Stimulated activated CD8-positive, alpha-beta memory T cell treated with anti-CD3 and anti-CD28 coated beads, Interleukin-12 subunit alpha, Interleukin-12 subunit beta, amount 100 ng/mL, for 1 hour (primary cell): ENCODE data around the gene KCNQ5.

Experiments
- DNase-seq: peaks from one replicate; pipeline ENCODE4 v3.0.0-alpha.2; 2020; ENCODE audit warnings: low read depth

KCNQ5 gene

GRCh38 chr6:73051147-73051546, 429.3 kb downstream of the KCNQ5 start:
- no peak for DNase-seq

- no peak for DNase-seq
Observed at GRCh38 chr6:73054958-73055357, 433.1 kb downstream of the KCNQ5 start.

GRCh38 chr6:73058736-73059135, 436.9 kb downstream of the KCNQ5 start:
- DNase-seq: no peak

- no peak for DNase-seq
Observed at GRCh38 chr6:73062130-73062529, 440.3 kb downstream of the KCNQ5 start.

- DNase-seq: no peak
Observed at GRCh38 chr6:73062837-73063236, 441.0 kb downstream of the KCNQ5 start.

- DNase-seq: no peak
Observed at GRCh38 chr6:73064266-73064665, 442.4 kb downstream of the KCNQ5 start.

GRCh38 chr6:73073238-73073637, 451.4 kb downstream of the KCNQ5 start:
- no peak for DNase-seq

GRCh38 chr6:73074175-73074574, 452.3 kb downstream of the KCNQ5 start:
- DNase-seq: no peak

GRCh38 chr6:73076211-73076954, 454.5 kb downstream of the KCNQ5 start:
- no peak for DNase-seq

- no peak for DNase-seq
Observed at GRCh38 chr6:73078333-73078862, 456.5 kb downstream of the KCNQ5 start.

- DNase-seq: no peak
Observed at GRCh38 chr6:73078908-73079610, 457.2 kb downstream of the KCNQ5 start.

GRCh38 chr6:73079611-73079955, 457.7 kb downstream of the KCNQ5 start:
- DNase-seq: no peak

- no peak for DNase-seq
Observed at GRCh38 chr6:73079978-73080377, 458.1 kb downstream of the KCNQ5 start.

- no peak for DNase-seq
Observed at GRCh38 chr6:73081955-73082354, 460.1 kb downstream of the KCNQ5 start.

- DNase-seq: no peak
Observed at GRCh38 chr6:73083886-73084285, 462.0 kb downstream of the KCNQ5 start.

- no peak for DNase-seq
Observed at GRCh38 chr6:73085443-73085871, 463.6 kb downstream of the KCNQ5 start.

- DNase-seq: no peak
Observed at GRCh38 chr6:73086726-73087125, 464.9 kb downstream of the KCNQ5 start.

- DNase-seq: no peak
Observed at GRCh38 chr6:73088138-73088813, 466.4 kb downstream of the KCNQ5 start.

GRCh38 chr6:73104921-73105320, 483.1 kb downstream of the KCNQ5 start:
- no peak for DNase-seq

- no peak for DNase-seq
Observed at GRCh38 chr6:73107016-73107415, 485.2 kb downstream of the KCNQ5 start.

- no peak for DNase-seq
Observed at GRCh38 chr6:73108949-73109348, 487.1 kb downstream of the KCNQ5 start.

GRCh38 chr6:73109659-73110058, 487.8 kb downstream of the KCNQ5 start:
- DNase-seq: no peak

GRCh38 chr6:73116330-73116729, 494.5 kb downstream of the KCNQ5 start:
- no peak for DNase-seq
